Right hindlimb (tissue), 1 donor: ENCODE measurements around the gene TRIP13.
"Not testable (repeated sequence)": the region's sequence is repeated elsewhere in the genome, so short reads cannot be mapped to it uniquely, and the experiment has no call there.

Source experiments
- DNase-seq: peaks from one replicate; pipeline ENCODE4 v3.0.0-alpha.2; 2018

The TRIP13 gene

DNA sequence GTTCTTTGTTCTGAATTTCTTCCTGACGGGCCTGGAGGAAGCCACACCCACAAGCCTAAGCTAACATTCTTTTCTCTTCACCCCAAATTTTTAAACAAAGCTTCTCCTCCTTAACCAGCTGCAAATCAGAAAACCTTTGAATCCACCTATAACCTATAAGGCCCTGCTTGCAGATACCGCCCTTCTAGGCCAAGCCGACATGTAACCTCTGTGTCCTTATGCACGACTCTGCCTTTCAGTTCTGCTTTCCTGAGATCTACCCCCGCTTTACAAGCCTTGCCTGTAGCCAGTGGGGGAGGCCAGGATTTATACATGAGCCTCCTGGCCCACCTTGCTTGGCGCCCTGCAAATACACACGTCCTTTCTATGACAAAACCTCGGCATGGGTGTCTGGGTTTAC is 19.4 kb upstream of the TRIP13 start:
- no peak for DNase-seq

DNA sequence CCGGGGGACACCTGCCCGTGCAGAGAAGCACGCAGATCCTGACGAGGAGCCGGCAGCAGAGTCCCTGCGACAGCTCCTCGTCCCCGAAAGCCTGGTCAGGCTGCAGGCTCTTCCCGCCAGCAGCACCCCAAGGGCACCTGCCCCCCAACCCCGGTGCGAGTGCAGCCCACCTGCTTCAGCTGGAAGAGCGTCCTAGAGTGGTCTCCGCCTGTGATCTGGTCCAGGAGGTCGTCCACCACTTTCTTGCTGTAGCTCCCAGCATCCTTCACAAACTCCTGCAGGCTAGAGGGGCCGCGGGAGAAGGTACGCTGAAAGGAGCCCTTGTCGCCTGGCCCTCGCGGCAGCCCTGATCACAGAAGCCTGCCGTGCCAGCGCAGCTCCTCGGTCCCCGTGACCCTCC is 16.8 kb upstream of the TRIP13 start:
- DNase-seq = no peak

DNA sequence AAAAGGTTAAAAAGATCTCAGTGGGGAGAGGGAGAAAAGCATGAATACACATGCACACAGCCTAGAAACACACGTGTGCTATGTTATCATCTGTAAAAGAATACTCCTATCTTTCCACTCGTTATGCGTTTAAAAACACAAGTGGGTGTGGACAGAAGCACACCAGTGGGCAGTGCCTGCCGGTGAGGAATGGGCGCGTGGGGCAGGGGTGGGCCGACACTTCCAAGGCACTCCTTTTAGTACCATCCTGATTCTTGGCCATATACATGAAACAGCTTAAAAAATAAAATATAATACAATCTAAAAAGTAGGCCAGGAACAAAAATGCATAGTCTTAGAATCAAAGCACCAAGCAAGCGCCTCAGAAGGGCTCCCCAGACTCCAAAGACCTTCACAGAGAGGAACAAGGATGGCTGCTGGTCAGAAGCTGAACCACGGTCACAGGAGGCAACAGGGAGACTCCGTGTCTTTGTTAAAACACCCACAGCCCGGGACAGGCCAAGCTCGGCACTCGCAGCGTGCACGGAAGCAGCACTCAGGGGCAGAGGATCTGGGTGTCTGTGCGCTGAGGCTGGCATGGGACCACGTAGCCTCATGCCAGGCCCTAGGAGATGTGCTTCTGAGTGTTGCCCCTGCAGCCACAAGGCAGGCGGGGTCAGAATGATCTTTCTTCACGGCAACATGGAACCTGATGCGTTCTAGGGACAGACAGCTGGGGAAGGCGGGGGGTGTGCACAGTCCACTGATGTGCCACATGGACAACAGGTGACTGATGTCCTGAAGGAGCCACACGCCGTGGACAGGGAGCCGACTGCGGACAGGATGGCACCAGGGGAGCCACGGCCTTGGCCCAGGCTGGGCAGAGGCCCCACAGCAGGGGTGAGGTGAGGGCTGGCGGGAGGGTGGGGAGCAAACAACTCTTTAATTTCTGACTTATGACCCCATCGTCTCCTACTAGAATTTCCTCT is 16.0 kb upstream of the TRIP13 start:
- DNase-seq = no peak

DNA sequence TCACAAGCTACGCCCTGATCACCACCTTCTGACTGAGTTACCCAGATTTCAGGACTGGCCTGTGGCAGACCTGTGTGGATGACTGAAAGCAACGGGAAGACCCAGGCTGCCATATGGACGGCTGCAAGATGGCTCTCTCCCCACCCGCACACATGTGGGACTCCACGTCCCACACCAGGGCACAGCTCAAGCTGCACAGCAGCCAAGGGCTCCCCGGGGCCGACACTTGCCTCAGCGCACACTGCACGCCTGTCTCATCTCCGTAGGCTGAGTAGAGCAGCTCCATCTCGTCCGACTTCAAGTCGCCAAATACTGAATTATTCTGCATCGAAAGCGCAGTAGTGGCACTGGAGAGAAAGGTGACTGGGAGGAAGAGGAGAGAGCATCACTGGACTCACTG is 14.6 kb upstream of the TRIP13 start:
- no peak for DNase-seq

DNA sequence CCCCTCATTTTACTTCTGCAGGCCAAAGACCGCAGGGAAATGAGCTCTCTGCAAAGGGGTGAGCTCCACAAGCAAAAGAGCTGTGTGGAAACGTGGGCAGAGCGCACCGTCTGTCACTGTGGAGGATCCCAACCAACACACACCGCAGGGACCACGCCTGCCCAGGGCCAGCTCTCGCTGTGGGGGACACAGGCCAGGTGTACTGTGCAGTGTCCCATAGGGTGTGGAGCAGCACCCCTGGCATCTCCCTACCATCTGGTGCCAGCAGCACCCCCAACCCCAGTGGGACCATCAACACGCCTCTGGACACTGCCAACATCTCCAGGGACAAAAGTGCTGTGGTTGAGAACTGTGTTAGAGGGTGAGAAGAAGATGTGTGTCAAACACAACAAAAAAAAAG is 14.0 kb upstream of the TRIP13 start:
- not testable (repeated sequence) for DNase-seq

DNA sequence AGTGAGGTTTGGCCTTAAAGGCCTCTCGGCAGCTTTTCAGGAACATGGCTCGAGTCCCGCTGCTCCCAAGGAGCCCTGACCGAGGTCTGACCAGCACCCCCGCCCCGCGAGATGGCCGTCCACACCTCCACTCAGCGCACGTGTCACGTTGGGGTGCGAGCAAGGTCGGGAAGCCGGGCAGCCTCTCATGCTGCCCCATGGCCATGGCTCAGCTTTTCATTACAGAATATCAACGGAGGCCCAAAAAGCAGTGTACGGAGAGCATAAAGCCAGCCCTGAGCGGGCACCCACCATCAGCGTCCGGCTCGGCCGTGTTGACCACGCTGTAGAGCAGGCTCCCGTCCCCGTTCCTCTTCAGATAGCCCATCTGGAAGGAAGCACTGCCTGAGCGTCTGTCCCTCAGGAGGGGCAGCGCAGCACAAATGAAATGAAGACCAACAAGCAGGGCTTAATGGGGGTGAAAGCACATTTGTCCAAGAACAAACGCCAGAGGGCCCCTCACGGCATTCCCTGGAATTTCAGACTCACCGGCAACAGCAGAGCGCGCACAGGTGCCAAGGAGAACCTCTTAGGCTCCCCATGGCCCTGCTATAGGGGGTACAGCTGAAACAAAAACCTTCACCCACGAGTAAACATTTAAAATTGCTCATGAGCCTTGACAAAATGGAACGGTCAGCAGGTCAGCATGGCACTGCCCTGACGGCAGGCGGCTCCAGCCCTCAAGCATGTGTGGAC is 11.7 kb upstream of the TRIP13 start:
- no peak for DNase-seq

DNA sequence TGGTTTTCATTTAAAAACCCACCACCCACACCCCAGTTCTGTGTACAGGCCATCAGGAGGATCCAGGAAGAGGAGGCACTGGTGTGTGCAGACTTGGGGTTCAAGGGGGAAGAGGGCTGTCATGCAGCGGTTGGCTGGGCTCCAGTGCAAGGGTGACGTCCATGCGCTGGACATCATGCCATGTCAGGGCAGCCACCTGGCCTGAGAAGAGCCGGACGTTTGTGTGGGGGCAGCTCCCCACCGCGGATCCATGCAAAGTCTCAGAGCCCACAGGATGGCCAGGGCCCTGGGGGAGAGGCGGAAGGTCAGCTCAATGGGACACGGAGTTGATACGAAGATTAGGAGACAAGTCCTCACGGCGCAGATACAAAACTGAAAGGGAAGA is 11.1 kb upstream of the TRIP13 start:
- no peak for DNase-seq

DNA sequence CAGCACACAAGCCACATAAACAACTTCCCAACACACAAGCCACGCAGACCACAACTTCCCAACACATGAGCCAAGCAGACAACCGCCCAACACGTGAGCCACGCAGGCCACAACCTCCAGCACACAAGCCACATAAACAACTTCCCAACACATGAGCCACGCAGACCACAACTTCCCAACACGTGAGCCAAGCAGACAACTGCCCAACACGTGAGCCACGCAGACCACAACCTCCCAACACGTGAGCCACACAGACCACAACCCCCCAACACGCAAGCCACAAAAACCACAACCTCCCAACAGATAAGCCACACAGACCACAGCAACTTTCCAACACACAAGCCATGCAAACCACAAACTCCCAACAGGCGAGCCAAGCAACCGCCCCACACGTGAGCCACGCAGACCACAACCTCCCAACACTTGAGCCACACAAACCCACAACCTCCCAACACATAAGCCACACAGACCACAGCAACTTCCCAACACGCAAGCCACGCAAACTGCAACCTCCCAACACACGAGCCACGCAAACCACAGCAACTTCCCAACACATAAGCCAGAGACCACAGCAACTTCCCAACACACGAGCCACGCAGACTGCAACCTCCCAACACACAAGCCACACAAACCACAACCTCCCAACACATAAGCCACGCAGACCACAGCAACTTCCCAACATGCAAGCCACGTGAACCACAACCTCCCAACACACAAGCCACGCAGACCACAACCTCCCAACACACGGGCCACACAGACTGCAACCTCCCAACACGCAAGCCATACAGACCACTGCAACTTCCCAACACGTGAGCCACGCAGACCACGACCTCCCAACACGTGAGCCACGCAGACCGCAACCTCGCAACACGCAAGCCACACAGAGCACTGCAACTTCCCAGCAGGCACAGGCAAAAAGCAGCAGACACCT is 10.2 kb upstream of the TRIP13 start:
- no peak for DNase-seq

DNA sequence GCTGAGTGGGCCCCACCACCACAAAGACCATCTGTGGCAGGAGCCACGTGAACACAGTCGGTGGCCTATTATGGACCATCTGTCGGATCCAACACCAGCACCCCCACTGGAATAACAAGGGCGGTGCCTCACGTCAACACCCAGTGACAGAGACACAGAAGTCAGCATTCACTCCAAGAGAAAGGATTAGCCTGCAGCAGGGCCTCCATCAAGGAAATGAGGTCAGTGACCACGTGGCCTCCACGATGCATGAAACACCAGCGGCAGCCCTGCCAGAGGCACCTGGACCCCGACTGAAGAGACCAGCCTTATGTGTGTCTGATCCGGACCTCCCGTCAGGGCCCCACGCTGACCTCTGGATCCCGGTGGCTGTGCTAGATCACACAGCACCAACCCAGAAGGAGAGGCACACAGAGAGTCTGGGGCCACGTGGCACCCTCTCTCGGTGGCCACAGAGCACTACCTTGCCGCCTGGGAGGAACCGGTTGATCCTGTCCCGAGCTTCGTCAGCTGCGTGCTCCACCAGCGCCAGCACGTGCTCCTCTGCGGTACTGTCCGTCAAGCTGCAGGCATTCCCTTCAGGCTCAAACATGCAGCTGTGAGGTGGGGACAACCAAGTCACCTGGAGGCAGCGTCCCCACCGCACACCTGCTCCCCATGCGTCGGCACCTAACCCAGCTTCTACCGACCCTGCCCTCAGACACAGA is 9.1 kb upstream of the TRIP13 start:
- DNase-seq = no peak

DNA sequence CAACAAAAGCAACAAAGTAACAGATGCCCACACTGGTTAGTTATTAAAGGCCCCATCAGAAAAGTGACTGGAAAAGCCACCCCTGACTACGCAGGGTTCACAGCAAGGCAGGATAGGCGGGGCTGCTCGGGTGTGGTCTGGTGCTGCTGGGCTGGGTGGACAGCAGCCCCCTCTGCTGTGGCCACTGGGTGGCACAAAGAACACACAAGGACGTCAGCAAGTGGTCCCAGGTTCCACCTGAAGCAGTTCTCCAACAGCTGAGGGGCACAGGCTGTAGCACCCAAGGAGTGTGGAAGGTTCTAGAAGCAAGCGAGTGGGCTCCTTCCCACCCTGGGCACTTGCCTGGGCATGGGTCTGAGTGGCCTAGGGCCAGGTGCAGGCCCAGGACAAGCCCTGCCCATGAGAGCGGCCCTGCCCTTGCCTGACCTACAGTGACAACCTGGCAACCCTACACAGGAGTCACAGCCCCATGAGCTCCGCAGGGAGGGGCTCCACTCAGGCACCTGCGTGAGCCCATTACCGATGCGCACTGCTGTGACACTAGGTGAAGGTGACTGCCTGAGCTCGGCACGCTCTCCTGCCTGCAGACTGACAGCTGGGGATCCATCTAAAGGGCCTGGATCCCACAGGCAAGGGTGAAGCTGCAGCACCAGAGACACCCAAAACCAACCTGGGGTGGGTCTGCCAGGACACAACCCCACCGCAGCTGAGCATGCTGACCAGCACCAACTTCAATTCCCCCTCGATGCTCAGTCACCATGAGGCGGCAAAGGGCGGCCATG is 8.1 kb upstream of the TRIP13 start:
- DNase-seq = no peak

DNA sequence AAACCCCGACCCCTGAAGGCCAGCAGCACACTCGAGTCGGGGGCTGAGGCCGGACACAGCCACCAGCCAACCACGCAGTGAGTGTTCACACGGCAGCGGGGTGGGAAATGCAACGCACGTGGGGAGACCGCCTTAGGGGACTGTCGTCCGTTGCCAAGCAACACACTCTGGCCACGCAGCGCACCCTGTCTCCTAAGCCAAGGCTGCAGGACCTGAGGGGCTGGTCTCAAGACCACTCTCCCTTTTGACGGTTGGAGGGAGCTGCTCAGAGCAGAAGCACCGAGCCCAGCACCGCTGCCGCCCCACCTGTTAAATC is 7.6 kb upstream of the TRIP13 start:
- no peak for DNase-seq

DNA sequence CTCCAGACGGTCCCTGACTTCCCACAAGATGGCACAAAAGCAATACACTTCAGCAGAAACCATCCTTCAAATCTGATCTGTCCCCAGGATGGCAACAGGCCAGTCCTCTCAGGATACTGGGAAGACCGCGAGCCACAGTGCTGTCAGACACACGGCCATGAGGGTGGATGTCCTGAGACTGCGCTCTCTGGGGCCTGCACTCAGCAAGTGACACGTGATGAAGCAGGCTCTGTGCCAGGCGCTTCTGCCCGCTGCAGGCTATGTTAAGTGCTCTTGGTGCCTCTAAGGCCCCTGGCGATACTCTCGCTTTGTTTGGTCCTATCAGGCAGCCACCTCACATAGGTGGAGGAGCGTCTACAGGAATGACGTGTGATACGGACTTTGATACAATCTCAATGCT is 7.2 kb upstream of the TRIP13 start:
- no peak for DNase-seq

DNA sequence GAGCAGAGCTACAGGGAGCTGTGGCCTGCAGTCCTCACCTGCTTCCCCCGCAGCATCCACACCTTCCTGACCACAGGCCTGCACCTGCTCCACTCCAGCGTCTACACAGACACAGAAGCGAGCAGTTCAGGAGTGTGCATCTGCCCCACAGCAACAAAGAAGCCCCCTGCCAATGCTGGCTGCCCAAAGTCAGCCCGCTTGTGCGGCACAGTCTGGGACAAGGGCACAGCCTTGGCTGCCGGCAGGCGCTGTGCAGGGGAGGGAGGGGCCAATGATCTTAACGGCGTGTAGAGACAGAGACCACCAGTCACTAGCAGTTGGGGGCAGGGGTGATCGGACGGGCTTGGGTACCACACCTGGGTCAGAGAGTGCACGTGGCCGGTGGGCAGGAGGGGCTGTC is 6.6 kb upstream of the TRIP13 start:
- no peak for DNase-seq

DNA sequence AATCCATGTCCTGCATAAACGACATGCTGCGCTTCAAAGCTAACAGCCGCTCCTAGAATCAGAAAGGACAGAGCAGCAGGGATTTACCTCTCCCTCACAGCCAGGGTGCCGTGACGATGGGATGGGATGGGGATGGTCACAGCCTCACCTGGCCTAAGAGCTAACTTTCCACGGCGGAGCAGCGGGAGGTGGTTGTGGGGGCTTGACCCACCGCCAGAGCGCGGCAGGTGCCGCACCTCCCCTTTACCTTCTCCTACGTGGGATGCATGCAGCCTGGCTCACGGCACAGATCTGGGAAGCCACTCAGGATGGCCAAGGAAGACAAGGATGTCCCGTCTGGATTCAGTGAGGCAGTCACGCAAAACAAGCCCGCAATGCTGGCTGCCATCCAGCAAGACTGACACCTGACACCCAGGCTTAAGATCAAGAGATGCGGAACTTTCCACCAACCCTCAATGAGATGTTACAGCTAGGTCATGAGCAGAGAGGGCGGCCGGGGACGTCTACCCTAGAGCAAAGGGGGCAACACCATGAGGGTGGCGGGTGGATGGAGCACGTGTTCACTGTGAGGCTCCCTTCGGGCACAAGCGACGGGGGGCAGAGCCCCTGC is 5.9 kb upstream of the TRIP13 start:
- DNase-seq = no peak

DNA sequence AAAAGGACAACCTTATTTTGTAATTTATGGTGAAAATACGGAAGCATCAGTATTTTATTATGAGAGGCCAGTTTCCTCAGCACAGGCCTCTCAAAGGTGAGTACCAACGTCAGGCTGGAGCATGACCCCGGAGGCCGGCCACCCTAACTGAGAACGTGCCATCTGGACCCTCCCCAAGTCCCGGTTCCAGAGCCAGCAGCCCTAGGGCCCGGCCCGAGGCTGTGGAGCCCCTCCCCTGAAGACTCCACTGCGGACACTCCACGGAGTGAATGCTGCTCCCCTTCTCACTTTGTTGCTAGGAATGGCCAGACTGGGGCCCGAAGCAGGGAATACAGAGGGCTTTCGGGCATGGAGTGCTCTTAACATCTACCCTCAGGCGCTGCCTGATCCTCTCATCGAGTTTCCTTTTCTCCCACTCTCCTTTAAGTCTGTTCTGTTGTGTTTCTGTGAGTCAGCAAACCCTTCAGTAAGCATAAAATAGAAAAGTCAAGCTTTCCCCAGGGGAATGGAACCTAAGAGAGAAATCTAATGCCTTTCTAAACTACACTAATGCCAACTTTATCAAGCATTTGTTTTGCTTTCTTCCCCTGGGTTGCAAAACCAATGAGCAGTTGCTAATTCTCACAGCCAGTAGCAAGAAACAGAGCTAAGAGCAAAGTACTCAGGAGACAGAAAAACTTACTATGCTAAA is 4.6 kb upstream of the TRIP13 start:
- no peak for DNase-seq

DNA sequence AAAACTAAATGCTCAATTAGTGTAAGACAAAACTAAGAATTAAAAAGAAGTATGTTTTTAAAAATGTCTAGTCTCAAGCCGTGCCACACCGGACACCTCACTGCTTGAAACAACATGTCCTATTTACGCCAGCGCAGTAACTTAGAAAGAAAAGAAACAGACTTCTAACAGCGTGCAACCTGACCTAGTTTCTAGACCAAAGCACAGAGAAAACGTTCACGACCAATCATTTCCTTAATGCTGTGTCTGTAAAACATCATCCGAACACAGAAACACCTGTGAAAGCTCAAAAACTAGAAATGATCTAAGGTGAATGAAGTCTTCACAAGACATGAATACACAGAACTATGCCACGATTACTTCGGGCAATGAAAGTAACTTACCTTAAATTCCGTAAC is 4.0 kb upstream of the TRIP13 start:
- DNase-seq = no peak

DNA sequence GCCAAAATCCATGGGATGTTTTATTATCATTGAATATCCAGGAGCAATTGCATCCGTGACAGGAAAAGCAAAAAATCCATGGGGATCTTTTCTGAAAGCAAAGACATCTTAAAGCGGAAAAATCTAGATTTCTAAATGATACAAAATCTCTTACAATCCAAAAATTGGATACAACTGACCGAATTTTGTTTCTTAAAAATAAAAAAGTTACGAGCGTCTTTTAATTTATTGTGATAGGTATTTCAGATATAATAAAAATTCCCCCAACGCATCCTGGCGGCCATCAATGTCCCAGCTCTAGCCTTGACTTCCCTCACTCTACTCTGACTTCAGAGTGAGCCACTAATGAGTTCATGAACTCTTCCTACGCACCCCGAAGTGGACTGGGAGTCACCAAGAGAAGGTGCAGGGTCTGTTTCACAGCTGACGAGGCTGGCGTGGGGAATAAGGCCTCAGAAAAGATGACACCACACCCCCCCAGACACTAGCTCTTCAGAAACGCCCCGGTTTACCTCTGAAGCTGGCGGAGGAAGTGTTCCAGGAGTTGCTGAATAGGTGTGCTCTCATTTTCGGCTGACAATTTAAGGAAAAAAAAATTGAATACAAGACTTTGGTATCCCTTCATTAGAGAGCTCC is 3.5 kb upstream of the TRIP13 start:
- DNase-seq = no peak

DNA sequence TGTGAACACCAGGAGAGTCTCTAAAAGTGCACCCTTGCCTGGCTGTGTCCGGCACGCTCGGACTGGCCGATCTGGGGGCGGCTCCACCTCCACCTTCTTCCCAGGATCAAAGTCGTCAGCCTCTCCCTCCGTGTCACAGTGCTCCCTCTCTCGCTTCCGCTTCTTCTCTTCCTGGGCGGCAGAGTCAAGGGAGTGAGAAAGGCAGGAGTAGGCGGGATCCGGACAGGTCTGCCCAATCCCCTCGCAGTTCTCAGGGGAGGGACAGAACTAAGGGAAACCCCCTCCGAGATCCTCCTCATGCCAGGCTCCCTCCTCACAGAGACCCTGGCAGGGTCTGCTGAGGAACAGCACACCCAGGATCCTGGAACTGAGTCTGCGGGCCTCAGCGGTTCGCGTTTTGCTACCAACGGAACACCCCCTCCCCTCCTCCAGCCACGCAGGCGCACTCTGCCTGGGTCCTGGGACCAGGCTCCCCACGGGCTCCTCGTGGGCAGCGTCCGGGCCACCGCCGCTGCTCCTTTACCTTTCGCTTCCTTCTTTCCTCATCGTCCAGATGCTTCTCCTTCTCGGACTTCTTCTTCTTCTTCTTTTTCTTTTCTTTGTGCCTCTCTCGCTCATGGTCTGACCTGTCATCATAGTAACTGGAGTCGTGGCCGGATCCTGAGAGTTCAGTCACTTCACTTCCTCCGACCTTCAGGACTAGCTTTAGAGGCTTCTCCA is 1.4 kb upstream of the TRIP13 start:
- no peak for DNase-seq

DNA sequence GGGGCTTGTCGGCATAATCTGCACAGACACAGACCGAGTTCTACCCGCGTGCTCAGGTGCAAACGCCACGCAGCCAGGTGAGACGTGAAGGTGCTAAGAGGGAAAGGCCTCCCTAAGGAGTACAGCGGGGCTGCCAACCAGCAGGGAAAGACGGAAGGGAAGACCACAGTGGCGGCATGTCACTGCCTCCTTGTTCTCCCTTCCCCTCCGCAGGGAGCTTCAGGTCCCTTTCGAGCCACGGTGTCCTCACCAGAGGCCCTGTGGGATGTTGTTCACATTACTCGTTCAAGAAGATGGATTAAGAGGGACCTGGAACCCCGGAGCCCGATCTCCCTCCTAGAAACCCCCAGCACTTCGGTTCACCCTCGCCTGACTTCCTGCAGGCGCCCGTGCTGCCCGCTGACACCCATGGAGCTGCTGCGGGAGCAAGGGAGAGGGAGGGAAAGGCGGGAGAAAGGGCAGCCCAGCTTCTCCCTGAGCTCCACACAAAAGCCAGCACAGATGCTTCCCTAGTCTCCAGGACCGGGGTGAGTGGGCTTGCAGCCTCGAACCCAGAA is 769 bp upstream of the TRIP13 start:
- no peak for DNase-seq
